Hematopoietic multipotent progenitor cell treated with erythropoietin and hydrocortisone succinate and interleukin-3 and kit ligand, for 17 days (in vitro differentiated cells): ENCODE measurements around the gene JMJD1C.
A peak's percentile ranks its signal among the peaks of the same experiment; 100 is the strongest.
"Not testable (repeated sequence)": the region's sequence is repeated elsewhere in the genome, so short reads cannot be mapped to it uniquely, and the experiment has no call there.

ENCODE experiments used
- DNase-seq: peaks from one replicate; pipeline ENCODE4 v3.0.0-alpha.2; 2015; ENCODE audit warnings: low spot score

JMJD1C gene, protein sequence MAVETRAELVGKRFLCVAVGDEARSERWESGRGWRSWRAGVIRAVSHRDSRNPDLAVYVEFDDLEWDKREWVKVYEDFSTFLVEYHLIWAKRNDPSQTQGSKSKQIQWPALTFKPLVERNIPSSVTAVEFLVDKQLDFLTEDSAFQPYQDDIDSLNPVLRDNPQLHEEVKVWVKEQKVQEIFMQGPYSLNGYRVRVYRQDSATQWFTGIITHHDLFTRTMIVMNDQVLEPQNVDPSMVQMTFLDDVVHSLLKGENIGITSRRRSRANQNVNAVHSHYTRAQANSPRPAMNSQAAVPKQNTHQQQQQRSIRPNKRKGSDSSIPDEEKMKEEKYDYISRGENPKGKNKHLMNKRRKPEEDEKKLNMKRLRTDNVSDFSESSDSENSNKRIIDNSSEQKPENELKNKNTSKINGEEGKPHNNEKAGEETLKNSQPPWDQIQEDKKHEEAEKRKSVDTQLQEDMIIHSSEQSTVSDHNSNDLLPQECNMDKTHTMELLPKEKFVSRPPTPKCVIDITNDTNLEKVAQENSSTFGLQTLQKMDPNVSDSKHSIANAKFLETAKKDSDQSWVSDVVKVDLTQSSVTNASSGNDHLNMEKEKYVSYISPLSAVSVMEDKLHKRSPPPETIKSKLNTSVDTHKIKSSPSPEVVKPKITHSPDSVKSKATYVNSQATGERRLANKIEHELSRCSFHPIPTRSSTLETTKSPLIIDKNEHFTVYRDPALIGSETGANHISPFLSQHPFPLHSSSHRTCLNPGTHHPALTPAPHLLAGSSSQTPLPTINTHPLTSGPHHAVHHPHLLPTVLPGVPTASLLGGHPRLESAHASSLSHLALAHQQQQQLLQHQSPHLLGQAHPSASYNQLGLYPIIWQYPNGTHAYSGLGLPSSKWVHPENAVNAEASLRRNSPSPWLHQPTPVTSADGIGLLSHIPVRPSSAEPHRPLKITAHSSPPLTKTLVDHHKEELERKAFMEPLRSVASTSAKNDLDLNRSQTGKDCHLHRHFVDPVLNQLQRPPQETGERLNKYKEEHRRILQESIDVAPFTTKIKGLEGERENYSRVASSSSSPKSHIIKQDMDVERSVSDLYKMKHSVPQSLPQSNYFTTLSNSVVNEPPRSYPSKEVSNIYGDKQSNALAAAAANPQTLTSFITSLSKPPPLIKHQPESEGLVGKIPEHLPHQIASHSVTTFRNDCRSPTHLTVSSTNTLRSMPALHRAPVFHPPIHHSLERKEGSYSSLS (N-terminal part only)

GRCh38 chr10:63465293-63466143 lies at the start of gene JMJD1C:
TSS of gene JMJD1C (minus strand) at chr10:63465977. CDS start at chr10:63465662, 315 bp downstream.
- peak; percentile 73 for DNase-seq

DNA sequence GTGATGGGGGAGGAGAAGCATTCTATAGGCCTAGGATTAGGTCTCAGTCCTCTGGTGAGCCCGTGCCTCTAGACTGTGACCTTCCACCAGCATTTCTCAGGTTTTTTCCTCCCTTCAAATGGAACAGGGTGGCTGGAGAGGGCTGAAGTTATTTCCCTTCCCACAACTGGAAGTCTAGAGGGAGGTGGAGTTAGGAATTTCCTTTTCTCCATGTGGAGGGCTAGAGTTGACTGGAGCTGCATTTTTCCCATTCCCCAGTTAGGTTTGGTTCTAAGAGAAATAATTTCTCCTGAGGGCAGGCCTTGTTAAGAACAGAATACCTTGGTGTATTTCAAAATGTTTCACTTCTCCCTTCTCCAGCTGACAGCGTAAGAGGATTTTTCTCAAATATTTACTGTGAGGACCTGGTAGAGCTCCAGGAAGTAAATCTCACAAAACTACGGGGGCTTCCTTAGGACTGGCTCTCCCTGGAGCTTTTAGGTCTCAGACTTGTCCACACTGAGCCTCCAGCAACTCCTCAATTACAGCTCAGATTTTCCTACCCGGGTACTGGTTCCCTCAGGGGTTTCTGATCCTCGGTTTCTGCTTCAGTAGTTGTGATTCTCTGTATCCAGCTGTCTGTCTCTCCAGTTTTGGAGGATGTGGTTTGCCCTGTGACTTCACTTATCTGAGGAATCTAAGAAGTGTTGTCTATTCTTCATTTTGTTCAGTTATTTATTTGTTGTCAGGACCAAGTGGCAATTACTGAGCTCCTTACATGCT lies 49.4 kb upstream of the JMJD1C start:
- no peak for DNase-seq

DNA sequence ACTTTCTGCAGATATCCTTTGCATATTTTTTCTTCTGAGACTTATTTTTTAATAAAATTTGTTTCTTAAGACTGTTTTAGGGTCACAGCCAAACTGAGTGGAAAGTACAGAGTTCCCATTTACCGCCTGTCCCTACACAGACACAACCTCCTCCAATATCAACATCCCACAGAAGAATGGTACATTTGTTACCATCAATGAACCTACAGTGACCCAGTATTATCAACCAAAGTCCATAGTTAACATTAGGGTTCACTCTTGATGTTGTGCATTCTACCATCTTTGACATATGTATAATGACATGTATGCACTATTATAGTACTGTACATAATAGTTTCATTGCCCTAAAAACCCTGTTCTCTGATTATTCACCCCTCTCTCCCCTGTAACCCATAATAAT lies 40.8 kb upstream of the JMJD1C start:
- DNase-seq, result no peak

GRCh38 chr10:63505562-63505961 lies 39.8 kb upstream of the JMJD1C start:
- no peak for DNase-seq

DNA sequence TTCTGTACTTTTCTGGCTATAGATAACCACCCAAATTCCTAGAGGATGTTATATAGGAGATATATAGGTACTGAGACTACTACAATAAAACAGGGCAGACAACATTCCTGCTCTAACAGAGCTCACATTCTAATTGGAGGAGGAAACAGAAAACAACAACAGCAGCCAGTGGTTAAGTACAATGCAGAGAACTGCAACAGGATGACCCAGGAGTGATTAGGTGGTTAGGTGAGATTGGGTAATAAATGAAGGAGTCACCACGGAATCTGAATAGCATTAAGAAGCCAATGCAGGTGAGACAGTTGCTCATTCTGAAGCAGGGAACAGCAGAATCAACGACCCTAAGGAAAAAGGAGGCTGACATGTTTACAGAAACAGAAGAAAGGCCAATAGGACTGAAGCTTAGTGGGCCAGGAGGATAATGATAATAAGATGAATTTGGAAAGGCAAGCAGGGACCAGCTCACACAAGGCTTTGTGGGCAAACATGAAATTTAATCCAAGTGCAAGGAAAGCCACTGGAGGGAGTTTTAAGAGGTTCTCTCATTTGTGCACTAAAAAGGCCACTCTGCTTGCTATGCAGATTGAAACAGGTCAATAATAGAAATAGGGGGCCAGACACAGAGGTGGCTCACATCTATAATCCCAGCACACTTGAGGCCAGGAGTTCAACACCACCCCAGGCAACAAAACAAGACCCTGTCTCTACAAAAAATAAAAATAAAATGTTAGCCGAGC lies 38.5 kb upstream of the JMJD1C start:
- DNase-seq, result no peak

- no peak for DNase-seq
Measured at GRCh38 chr10:63503395-63503794, 37.6 kb upstream of the JMJD1C start.

DNA sequence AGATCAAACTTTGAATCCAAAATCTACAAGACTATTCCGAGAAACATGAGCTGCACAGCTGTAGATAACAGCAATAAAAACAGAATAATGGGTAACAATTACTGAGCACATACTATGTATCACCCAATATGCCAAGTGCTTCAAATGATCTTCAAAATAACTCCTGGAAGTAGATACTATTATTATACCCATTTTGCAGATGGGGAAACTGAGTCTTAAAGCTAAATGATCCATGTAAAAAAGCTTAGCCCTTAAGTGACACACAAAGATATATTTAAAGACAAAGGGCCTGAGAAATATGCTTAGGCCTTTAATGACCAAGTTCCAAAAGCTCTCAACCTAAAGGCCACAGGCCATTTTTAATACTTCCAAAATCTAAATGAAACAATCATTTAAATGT lies 37.1 kb upstream of the JMJD1C start:
- DNase-seq, result no peak

GRCh38 chr10:63501954-63502353 lies 36.2 kb upstream of the JMJD1C start:
- no peak for DNase-seq

DNA sequence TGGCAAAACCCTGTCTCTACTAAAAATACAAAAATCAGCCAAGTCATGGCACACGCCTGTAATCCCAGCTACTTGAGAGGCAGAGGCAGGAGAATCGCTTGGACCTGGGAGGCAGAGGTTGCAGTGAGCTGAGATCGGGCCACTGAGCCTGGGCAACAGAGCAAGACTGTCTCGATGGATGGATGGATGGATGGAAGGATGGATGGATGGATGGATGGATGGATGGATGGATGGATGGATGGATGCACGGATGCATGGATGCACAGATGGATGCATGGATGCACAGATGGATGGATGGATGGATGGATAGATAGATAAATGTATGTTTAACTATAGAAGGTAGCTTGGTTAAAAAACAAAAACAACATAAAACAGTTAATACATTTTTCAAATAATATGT lies 34.8 kb upstream of the JMJD1C start:
- DNase-seq, result not testable (repeated sequence)

DNA sequence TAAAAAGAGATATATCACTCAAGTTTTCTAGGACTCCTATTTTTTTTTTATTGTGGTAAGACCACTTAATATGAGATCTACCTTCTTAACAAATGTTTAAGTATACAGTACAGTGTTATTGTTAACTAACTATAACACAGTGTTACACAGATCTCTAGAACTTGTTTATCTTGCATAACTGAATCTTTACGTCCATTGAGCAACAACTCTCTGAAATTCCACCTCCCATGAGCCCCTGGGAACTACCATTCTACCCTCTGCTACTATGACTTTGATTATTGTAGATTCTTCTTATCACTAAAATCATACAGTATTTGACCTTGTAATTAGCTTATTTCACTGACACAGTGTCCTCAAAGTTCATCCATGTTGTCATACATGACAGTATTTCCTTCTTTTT lies 32.9 kb upstream of the JMJD1C start:
- DNase-seq, result no peak

- DNase-seq, result no peak
Measured at GRCh38 chr10:63497321-63497720, 31.5 kb upstream of the JMJD1C start.

GRCh38 chr10:63496561-63496960 lies 30.8 kb upstream of the JMJD1C start:
- no peak for DNase-seq

GRCh38 chr10:63494951-63495350 lies 29.2 kb upstream of the JMJD1C start:
- no peak for DNase-seq

- DNase-seq, result no peak
Measured at GRCh38 chr10:63493004-63493403, 27.2 kb upstream of the JMJD1C start.

GRCh38 chr10:63492317-63492690 lies 26.5 kb upstream of the JMJD1C start:
- not testable (repeated sequence) for DNase-seq

DNA sequence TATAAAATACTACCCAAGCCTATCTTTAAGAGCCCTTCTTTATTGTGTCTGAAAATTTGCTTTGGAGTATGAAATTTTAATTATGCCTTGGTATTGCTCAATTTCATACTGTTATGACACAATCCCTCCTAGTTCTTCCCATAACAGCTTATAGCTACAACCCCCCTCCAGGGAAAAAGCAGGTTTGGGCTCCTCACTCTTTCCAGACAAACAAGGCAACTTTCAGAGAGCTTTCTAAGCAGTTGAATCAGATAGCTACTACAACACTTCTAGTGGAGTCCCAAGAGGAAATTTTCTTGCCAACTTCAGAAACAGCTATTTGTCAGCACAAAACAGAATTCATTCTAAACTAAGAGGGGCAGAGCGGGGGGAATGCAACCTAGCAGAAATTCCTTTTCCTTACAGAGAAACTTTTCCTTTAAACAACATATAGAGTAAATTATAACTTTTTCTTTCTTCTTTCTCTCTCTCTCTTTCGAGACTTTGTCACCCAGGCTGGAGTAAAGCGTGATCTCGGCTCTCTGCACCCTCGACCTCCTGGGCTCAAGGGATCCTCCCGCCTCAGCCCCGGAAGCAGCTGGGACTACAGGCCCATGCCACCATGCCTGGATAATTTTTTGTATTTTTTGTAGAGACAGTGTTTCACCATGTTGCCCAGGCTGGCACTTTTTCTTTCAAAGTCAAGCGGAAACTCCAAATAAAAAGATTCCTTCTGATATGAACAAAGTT lies 26.0 kb upstream of the JMJD1C start:
- DNase-seq, result peak; percentile 36

DNA sequence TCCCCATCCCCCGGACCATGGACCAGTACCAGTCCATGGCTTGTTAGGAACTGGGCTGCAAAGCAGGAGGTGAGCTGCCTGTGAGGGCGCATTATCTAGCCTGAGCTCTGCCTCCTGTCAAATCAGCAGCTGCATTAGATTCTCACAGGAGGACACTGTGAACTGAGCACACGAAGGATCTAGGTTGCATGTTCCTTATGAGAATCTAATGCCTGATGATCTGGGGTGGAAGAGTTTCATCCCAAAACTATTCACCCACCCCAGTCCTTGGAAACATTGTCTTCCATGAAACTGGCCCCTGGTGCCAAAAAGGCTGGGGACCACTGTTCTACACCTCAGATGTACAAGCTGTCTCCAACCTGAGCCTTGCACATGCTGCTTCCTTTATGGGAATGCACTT lies 24.1 kb upstream of the JMJD1C start:
- DNase-seq, result peak; percentile 40

- no peak for DNase-seq
Measured at GRCh38 chr10:63487990-63488389, 22.2 kb upstream of the JMJD1C start.

GRCh38 chr10:63483983-63484382 lies 18.2 kb upstream of the JMJD1C start:
- DNase-seq, result no peak
